AG10803 (cell line): Measurements from ENCODE around the gene TRPV2.
"Not testable (repeated sequence)": the region's sequence is repeated elsewhere in the genome, so short reads cannot be mapped to it uniquely, and the experiment has no call there.

Source experiments
- DNase-seq: peaks from one replicate; pipeline ENCODE4 v3.0.0; 2010; ENCODE audit warnings: low read depth
- H3K4me3 ChIP-seq: 2 replicates; pipeline ENCODE4 v1.5.1; 2011; ENCODE audit warnings: mild to moderate bottlenecking, low read length, control low read depth
- CTCF ChIP-seq: conservative IDR thresholded peaks from 2 replicates; pipeline ENCODE4 v1.5.1; 2011; ENCODE audit warnings: mild to moderate bottlenecking, low read length, control low read depth, inconsistent platforms

TRPV2 gene

DNA sequence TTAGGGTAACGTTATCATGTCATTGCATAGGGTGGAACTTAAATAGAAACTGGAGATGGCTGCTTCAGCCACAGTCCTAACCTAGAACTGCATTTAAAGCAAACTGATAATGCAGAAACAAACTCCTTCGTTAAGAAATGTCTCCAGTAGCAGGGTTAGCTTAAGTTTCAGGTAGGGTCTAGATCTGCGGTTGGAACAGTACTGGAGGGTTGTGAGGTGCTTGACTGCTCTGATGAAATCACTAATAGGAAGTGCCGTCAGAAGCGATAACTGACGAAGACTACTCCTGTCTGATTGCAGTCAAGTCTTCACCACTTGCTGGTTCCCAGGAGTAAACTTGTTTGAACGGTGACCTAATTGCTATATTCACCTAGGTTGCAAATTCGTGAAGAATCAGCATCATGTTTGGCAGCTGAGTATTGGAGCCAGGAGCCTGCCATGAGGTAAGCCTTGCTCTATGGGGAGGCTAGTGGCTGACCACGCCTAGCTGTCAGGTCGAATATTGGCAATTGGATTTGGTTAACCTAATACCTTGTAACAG is 24.5 kb downstream of the TRPV2 start:
- H3K4me3 ChIP-seq = peak overlapping the region; percentile 97
- no peak for DNase-seq
- TF ChIP-seq CTCF = no peak

GRCh38 chr17:16440354-16440753 is 25.0 kb downstream of the TRPV2 start:
- peak overlapping the region; percentile 97 for H3K4me3 ChIP-seq

DNA sequence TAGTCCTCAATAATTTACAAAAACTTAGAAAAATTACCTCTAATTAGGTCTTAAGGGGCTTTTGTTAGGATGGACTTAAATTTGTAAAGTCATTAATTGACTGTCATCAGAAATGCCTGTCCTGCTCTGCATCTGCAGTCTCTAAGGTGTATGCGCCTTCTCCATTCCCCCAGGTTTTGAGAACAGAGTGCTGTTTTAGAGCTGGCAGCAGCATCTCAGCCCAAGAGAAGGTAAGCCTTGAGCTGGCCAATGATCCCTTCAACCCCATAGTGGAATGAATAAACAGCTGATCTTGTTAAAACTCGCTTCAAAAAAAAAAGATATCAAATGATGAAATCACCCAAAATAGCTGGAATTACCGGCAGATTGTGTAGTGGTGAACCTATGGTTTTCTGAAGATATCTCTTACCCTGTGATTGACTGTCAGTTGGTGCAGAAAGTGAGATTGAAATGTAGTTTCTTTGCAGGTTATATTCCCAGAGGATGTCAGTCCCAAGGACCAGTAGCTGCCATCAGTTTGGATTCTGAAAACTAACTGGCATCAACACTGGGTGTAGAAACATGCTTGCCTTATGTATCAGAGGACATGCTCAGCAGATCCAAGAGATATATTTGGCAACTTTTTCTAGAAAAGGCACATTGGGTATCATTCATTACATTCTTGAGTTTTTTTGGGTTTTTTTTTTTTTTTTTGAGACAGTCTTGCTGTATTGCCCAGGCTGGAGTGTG is 25.7 kb downstream of the TRPV2 start:
- TF ChIP-seq CTCF = no peak
- peak overlapping the region; percentile 97 for H3K4me3 ChIP-seq
- DNase-seq = peak; percentile 74

More at GRCh38 chr17:16440354-16440753, 25.0 kb downstream of the TRPV2 start:
- not testable (repeated sequence) for DNase-seq

GRCh38 chr17:16442141-16442540 is 26.8 kb downstream of the TRPV2 start:
- DNase-seq = peak; percentile 45
- H3K4me3 ChIP-seq = no peak overlapping the region; the same call in 1 of the 2 replicates
- no peak for TF ChIP-seq CTCF

- no peak for TF ChIP-seq CTCF
Observed at GRCh38 chr17:16442594-16443510, 27.5 kb downstream of the TRPV2 start.

GRCh38 chr17:16443511-16444257 is 28.3 kb downstream of the TRPV2 start:
- TF ChIP-seq CTCF = no peak
- no peak overlapping the region for H3K4me3 ChIP-seq
- no peak for DNase-seq

More at GRCh38 chr17:16442594-16443510, 27.5 kb downstream of the TRPV2 start:
- DNase-seq = peak; percentile 40
- no peak overlapping the region for H3K4me3 ChIP-seq
